Smooth muscle cell (in vitro differentiated cells): ENCODE results near the gene THSD8. TPM values are rescaled to one million over a fixed set of nuclear protein-coding genes. Genes with fewer than 3 reads are reported as not detected.

Experiments used
- DNase-seq: peaks from one replicate; lab custom pipeline; 2025; ENCODE audit not compliant: unreplicated experiment; lab: John Stamatoyannopoulos, UW
- H2AFZ ChIP-seq: fragments of 200-600 bp; sonication (generic); 2 replicates; pipeline ENCODE4 v1.6.0; 2016; ENCODE audit warnings: antibody characterized with exemption, low read depth, mild to moderate bottlenecking
- H3F3A ChIP-seq: fragments of 200-600 bp; sonication (generic); 2 replicates; pipeline ENCODE4 v1.6.0; 2017; ENCODE audit warnings: antibody characterized with exemption, low read depth
- H3K27ac ChIP-seq: fragments of 200-600 bp; sonication (generic); 2 replicates; pipeline ENCODE4 v1.5.1; 2016; ENCODE audit warnings: low read depth, mild to moderate bottlenecking
- H3K27me3 ChIP-seq: fragments of 200-600 bp; sonication (generic); 2 replicates; pipeline ENCODE4 v1.6.1; 2016; ENCODE audit warnings: low read depth, mild to moderate bottlenecking
- H3K36me3 ChIP-seq: fragments of 200-600 bp; sonication (generic); 2 replicates; pipeline ENCODE4 v1.5.1; 2016; ENCODE audit warnings: low read depth
- H3K4me1 ChIP-seq: fragments of 200-600 bp; sonication (generic); 2 replicates; pipeline ENCODE4 v1.5.1; 2016; ENCODE audit warnings: low read depth
- H3K4me2 ChIP-seq: fragments of 200-600 bp; sonication (generic); 2 replicates; pipeline ENCODE4 v1.6.0; 2016; ENCODE audit warnings: mild to moderate bottlenecking
- H3K4me3 ChIP-seq: fragments of 200-600 bp; sonication (generic); 2 replicates; pipeline ENCODE4 v1.5.1; 2016; ENCODE audit warnings: mild to moderate bottlenecking
- H3K79me2 ChIP-seq: fragments of 200-600 bp; sonication (generic); 2 replicates; pipeline ENCODE4 v1.6.0; 2016; ENCODE audit warnings: low read depth, mild to moderate bottlenecking
- H3K9ac ChIP-seq: fragments of 200-600 bp; sonication (generic); 2 replicates; pipeline ENCODE4 v1.6.0; 2016; ENCODE audit warnings: low read depth
- H3K9me3 ChIP-seq: fragments of 200-600 bp; sonication (generic); replicated peaks from 2 replicates; pipeline ENCODE4 v1.5.1; 2016; ENCODE audit warnings: low read depth
- H4K20me1 ChIP-seq: fragments of 200-600 bp; sonication (generic); 2 replicates; pipeline ENCODE4 v1.6.0; 2016; ENCODE audit warnings: low read depth
- CTCF ChIP-seq: fragments of 200-600 bp; sonication (generic); IDR thresholded peaks from 2 replicates; pipeline ENCODE4 v1.5.1; 2017; ENCODE audit warnings: borderline replicate concordance, mild to moderate bottlenecking, antibody characterized with exemption; ENCODE audit not compliant: insufficient read depth, poor library complexity, severe bottlenecking
- WGBS: methylation state at CpG from one replicate; pipeline ENCODE4 v1.1.7; 2016; ENCODE audit warnings: low lambda C conversion rate; 5-methylcytosine and 5-hydroxymethylcytosine counted together
- polyA plus RNA-seq: library from polyadenylated mRNA; unstranded; fragments of >200 nt; fragmentation: Nextera tagmentation; extraction: Ambion mirVana; gene quantifications from 2 replicates; pipeline ENCODE4 v1.2.1, GENCODE V29; 2016
- total RNA-seq: library from RNA; depleted of rRNA; stranded (reverse); fragments of >200 nt; gene quantifications from 2 replicates; pipeline ENCODE4 v1.2.3, GENCODE V29; 2014

THSD8 gene
- total and polyA plus RNA-seq, 2 experiments from 2014 or later = 8.0 TPM; not detected in 1

GRCh38 chr19:12757544-12758274, 44.2 kb upstream of the THSD8 start:
- WGBS = 12% methylated on average over 48 of the region's 60 CpGs
- peak; percentile 97 for TF ChIP-seq CTCF

GRCh38 chr19:12759686-12760085, 42.2 kb upstream of the THSD8 start:
- Histone ChIP-seq H4K20me1 (no peaks in the 10 kb centered on the region), H3F3A (peaks cover 4% of the 10 kb centered on the region), H3K9me3 (no peaks in the 10 kb centered on the region), H2AFZ (no peak overlapping the region), H3K27ac (no peak overlapping the region), H3K36me3 (no peaks in the 10 kb centered on the region), H3K9ac (no peak overlapping the region), H3K79me2 (no peaks in the 10 kb centered on the region), H3K4me3 (no peak overlapping the region), H3K4me2 (no peak overlapping the region), H3K27me3 (no peaks in the 10 kb centered on the region), H3K4me1 (peaks cover 4% of the 10 kb centered on the region)
- DNase-seq = no peak
- TF ChIP-seq CTCF = no peak
- WGBS = 95% methylated on average over 6 of the region's 6 CpGs

More at GRCh38 chr19:12757544-12758274, 44.2 kb upstream of the THSD8 start:
- peak; percentile 50 for DNase-seq
- Histone ChIP-seq H3K27me3 (peaks cover 11% of the 10 kb centered on the region), H3K27ac (no peak overlapping the region), H3K9ac (no peak overlapping the region), H3K4me1 (peaks cover 4% of the 10 kb centered on the region), H3K4me2 (peak overlapping the region; percentile 90), H2AFZ (peak overlapping the region; percentile 81), H3K36me3 (no peaks in the 10 kb centered on the region), H3K9me3 (no peaks in the 10 kb centered on the region), H3F3A (peaks cover 4% of the 10 kb centered on the region), H3K4me3 (peak overlapping the region; percentile 49), H3K79me2 (no peaks in the 10 kb centered on the region), H4K20me1 (no peaks in the 10 kb centered on the region)

GRCh38 chr19:12763100-12763499, 38.8 kb upstream of the THSD8 start:
- H3K36me3 ChIP-seq = no peaks in the 10 kb centered on the region
- 92% methylated on average over 11 of the region's 11 CpGs for WGBS
- no peaks in the 10 kb centered on the region for H3K9me3 ChIP-seq
- H3K4me1 ChIP-seq = no peaks in the 10 kb centered on the region
- peaks cover 2% of the 10 kb centered on the region for H3F3A ChIP-seq
- H4K20me1 ChIP-seq = no peaks in the 10 kb centered on the region
- no peak overlapping the region for H3K4me3 ChIP-seq
- no peak overlapping the region for H3K27ac ChIP-seq
- H3K27me3 ChIP-seq = no peaks in the 10 kb centered on the region
- no peaks in the 10 kb centered on the region for H3K79me2 ChIP-seq
- H2AFZ ChIP-seq = no peak overlapping the region
- TF ChIP-seq CTCF = no peak
- H3K9ac ChIP-seq = no peak overlapping the region
- H3K4me2 ChIP-seq = no peak overlapping the region
- DNase-seq = no peak

GRCh38 chr19:12764698-12765097, 37.2 kb upstream of the THSD8 start:
- Histone ChIP-seq H3F3A (no peaks in the 10 kb centered on the region), H2AFZ (no peak overlapping the region), H3K79me2 (no peaks in the 10 kb centered on the region), H3K4me1 (peaks cover 4% of the 10 kb centered on the region), H3K4me2 (no peak overlapping the region), H3K27me3 (no peaks in the 10 kb centered on the region), H3K9me3 (no peaks in the 10 kb centered on the region), H3K36me3 (no peaks in the 10 kb centered on the region), H3K9ac (no peak overlapping the region), H3K27ac (no peak overlapping the region), H3K4me3 (no peak overlapping the region), H4K20me1 (no peaks in the 10 kb centered on the region)
- DNase-seq = no peak
- WGBS = 94% methylated on average over 11 of the region's 16 CpGs
- no peak for TF ChIP-seq CTCF
